NCI-H345 treated with DMSO at 0.1 percent for 48 hours (cell line): ENCODE results near the gene WASHC3.
"Not testable (repeated sequence)": the region's sequence is repeated elsewhere in the genome, so short reads cannot be mapped to it uniquely, and the experiment has no call there.

Source experiments
- DNase-seq: peaks from one replicate; lab custom pipeline; 2025; ENCODE audit not compliant: unreplicated experiment; lab: John Stamatoyannopoulos, UW

Gene WASHC3

DNA sequence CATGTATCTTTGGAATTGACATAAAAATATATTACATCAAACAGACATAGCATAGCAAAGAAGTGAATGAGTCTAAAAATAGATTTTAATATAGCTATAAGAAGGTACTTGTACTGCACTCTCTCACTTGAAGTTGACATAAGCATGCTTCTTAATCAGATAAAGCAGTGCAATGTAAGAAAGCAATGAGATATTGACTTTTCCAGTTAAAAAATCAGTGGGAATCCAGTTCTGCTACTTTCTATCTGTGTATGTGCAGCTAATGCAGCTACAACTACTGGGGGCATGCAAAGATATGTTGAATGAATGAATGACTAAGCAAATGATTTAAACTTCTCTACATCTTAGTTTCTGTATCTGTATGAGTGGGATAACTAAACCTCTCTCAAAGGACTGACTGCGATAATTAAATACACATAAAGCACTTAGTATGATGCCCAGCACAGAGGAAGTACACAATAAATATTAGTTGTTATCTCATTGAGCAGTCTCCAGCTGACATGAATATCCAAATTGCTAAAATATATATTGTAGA is 10.3 kb downstream of the WASHC3 start:
- DNase-seq = no peak

DNA sequence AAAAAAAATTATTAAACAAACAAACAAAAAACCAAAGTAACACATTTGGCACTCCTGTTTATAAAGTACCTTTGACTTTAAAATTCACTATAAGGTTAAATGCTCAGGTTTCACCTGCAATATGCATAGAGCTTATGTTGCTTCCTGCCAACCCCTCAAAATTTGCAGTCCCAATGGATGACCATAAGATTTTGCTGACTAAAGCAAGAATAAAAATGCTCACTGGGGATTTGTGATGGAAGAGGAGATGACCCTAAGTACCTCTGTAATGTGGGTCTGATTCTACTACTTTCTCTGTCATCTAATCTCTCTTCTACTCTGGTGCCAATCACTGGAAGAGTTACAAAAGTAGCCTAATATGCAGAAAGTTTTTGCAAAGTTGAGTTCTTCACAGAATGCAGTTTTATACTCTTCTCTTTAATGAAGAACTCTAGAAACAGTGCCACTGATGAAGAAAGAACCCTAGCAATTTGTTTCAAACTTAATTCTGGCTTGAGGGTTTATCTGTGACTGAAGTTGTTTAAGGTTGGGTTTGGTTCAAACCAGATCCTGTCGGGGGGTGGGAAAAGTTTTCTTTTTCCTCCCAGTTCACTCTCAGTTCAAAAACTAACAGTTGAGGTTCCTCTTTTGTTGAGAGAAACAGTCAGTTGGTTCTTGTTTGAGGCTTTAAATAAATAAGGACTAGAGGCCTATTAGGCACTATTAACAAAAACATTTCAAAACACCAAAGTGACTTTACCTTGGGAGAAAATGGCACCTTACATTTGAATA is 10.9 kb downstream of the WASHC3 start:
- no peak for DNase-seq

DNA sequence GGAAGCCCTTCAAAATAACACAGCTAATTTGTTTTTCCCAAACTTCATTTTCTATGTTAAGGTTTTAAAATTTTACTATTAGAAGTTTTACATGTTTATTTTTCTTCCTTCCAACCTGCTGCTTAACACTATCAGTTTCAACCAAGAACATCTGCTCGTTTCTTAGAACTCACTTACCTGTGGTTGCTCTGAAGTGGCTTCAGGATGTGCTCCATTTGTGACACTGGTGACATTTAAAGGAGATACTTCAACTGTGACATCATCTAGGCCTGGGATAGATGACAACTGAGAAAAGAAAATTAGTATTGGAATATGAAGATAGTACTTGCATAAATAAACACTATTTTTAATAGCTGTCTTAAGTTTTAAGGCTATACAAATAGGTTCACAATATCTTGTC is 17.9 kb downstream of the WASHC3 start:
- no peak for DNase-seq

DNA sequence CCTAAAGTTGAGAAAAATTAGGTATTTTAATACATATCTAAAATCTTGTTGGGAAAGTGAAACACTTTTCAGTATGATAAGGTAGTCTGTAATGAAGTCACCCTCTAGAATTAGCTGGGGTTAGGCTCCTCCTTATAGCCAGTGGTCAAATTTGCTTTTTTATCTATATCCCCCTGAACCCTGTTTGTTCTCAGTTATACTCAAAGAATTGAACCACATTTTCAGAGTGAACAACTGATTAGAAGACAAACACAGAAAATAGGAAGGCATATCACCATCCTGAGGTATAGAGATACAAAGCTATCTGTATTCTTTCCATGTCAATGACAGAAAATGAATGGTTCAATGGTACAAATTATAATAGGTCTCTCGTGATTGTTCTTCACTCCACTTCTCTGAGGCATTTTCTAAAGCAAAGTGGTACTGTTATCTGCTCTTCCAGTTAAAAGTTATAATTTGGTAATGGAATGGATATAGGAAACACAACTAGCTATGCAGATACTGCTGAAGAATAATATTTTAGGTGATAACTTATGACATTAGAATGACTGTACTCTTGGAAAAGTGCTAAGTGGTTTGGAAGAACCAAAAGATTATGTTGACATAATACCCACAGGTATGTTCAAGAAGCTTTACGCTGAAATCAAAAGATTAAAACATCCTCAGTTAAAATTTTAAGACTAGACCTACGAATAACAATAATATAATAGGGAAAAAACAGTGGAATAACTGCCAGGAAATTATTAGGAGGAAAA is 27.6 kb downstream of the WASHC3 start:
- no peak for DNase-seq

DNA sequence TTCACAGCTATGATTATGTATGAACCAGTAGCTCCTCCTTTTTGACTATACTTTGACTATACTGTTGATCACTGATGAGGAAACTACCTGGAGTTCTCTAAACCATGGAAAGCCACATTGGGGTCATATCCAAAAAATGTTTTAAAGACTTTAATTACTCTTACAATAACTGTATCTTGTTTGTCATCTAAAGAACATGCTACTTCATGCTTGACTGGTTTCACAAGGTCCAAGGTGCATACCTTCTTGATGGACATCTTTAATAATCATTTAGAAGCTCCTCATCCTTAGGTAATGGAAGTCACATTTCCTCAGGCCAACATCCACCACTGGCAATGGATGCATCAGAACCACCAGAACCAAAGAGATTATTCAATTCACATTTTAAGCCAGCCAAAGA is 29.9 kb downstream of the WASHC3 start:
- no peak for DNase-seq

DNA sequence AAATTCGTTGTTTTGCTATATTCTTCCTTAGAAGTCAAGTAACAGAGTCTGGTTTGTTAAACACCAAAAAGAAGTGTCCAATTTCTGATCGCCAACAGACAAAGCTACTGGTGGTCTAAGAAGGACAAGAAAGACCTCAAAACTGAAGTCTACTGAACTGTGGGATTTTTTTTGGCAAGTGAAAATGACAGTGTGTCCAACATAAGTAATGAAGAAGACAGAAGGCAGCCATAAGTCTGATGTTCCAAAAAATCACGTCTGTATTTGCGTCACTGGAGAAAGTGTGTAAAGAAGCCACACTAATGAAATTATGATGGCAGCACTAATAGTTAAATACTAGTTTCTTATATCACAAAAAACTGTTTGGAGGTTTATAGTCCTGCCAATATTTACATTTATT is 32.6 kb downstream of the WASHC3 start:
- no peak for DNase-seq

DNA sequence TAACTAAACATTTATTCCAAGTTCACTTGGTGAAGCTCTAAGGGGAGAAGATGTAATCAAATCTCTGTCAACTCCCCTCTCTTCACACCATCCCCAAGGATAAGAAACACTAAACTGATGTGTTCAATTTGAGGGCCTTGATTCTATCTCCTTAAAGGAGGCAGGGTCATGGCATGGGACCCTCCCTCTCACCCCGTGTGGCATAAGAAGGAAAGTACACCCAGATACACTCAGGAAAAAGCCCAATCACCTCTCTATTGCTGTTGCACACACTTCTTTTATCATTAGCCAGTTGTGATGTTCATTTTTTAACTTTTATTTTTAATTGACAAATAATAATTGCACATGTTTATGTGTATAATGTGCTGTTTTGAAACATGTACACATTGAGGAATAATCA is 35.1 kb downstream of the WASHC3 start:
- DNase-seq = no peak

DNA sequence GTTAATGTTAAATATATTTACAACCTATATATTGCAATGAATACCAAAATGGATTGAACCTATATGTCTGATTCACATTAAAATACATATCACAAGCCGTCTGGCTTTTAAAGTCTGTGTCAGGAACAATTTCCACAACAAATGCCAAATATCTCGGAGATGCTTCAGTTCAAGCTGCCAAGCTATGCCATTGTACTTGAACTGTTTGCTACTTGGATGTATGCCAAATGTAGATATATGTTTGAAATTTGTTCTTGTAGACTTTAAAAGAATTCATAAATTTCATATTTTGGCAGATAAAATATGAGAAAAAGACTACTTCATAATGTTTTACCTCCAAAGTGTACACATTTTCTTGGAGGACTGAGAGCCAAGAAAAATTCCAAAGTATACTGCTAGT is 37.0 kb downstream of the WASHC3 start:
- DNase-seq = no peak

GRCh38 chr12:102023343-102023930 is 38.4 kb downstream of the WASHC3 start:
- no peak for DNase-seq

DNA sequence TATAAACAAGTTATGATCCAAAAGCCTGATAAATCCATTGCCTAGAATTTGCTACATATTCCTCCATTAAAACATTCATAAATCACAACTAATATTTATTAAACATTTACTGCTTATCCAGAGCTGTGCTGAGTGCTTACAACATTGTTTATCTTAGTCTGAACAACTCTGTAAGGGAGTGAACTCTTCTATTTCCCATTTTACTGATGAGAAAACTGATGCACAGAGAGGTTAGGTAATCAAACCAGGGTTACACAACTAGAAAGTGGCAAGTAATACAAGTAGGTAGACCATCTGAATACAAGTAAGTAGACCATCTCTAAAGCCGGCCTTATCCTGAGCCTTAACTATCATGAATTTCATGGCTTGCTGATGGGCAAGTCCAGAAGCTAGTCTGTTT is 39.5 kb downstream of the WASHC3 start:
- DNase-seq = no peak

- DNase-seq = no peak
Observed at GRCh38 chr12:102021540-102022246, 40.1 kb downstream of the WASHC3 start.

GRCh38 chr12:102018607-102019006 is 43.2 kb downstream of the WASHC3 start:
- DNase-seq = not testable (repeated sequence)

- DNase-seq = no peak
Observed at GRCh38 chr12:102016472-102016871, 45.3 kb downstream of the WASHC3 start.

DNA sequence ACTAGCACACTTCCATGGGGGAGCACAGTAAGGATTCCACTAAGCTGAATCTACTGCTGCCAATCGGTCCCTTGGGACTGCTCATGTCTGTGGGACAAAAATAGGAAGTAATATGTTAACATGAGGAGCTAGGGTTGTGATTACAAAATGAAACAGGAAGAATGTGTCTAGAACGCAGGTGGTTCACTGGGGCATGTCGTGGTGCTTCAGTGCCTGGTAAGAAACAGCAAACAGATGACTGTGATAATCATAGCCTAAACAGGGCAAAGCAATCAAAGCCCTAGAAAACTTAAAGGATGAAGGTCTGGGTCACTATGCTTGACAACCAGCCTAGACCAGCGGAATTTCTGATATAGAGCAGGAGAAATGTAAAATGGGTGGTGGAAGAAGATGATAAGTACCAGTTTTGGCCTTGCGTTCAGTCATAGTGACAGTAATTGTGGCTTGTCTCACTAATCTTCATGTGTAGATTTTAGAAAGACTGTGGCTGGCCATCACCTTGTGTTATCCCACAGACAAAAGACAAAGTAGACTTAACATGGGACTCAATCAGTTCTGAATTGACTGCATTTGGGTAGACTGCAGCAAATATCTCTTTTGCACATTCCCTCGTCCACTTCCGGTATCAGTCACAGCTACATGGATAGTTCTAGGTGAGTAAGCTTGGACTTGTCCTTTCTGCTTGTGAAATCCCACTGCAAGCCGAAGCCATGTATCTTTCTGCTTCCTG is 51.4 kb downstream of the WASHC3 start:
- no peak for DNase-seq

- no peak for DNase-seq
Observed at GRCh38 chr12:102009796-102010195, 52.0 kb downstream of the WASHC3 start.

DNA sequence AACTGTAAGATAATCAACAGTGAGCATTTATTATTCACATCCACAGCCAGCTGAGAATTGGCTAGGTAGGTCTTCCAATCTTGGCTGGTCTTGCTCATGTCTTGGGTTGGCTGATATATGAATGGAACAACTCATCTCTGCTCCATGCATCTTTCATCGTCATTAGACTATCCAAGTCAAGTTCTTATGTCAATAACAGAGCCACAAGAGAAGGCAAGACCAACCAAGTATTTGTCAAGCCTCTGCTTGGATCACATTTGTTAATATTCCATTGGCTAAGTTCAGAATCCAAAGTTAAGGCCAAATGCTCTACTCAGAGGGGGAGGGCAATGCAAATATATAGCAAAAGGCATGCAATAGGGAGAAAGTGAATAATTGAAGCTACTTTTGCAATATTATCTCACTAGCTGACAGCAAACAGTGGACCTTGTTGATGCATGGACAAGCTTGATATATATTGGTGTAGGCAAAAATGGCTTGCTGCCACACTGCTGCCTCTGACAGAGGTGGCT is 53.1 kb downstream of the WASHC3 start:
- no peak for DNase-seq

GRCh38 chr12:102005256-102005655 is 56.5 kb downstream of the WASHC3 start:
- DNase-seq = no peak

GRCh38 chr12:101997102-101997501 is 64.7 kb downstream of the WASHC3 start:
- no peak for DNase-seq

DNA sequence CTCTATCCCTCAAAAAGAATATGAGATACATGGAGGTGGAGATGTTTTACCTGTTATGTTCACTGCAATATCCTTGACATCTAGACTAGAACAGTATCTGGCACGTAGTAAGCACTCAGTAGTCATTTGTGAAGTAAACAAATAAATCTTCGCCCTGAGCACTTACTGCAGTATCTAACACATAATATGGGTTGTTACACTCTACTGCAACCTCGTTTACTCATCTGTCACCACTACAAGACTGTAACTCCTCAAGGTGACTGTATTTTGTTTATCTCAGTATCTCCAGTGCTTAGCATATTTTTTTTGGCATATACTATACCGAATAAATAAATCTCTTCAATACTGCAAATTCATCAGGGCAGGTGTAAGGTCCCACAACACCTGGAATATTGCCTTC is 66.1 kb downstream of the WASHC3 start:
- no peak for DNase-seq

GRCh38 chr12:101992091-101992490 is 69.7 kb downstream of the WASHC3 start:
- no peak for DNase-seq
